Esophagus squamous epithelium (tissue), 5 donors: Measurements from ENCODE around the gene CGNL1. TPM values are rescaled to one million over a fixed set of nuclear protein-coding genes. Genes with fewer than 3 reads are reported as not detected.

Source experiments
- DNase-seq: peaks from one replicate; lab custom pipeline; 2025; lab: John Stamatoyannopoulos, UW
- H3K27ac ChIP-seq, 4 donors: fragments of 200-600 bp; sonication (generic); one replicate each; pipeline ENCODE4 v1.5.1; 2016 to 2019; ENCODE audit warnings: mild to moderate bottlenecking in 1 of 4
- H3K27me3 ChIP-seq, 4 donors: fragments of 200-600 bp; sonication (generic); 1 replicate in 3 of 4; 2 replicates in 1 of 4; pipeline versions ENCODE4 v1.5.1 to v1.6.0; 2017 to 2021; ENCODE audit warnings: antibody characterized with exemption in 1 of 4
- H3K36me3 ChIP-seq, 3 donors: fragments of 200-600 bp; sonication (generic); one replicate each; pipeline ENCODE4 v1.5.1; 2016 to 2019
- H3K4me1 ChIP-seq, 3 donors: fragments of 200-600 bp; sonication (generic); one replicate each; pipeline ENCODE4 v1.5.1; 2017 to 2019
- H3K4me3 ChIP-seq, 4 donors: fragments of 200-600 bp; sonication (generic); 1 replicate in 3 of 4; 2 replicates in 1 of 4; pipeline ENCODE4 v1.5.1; 2016 to 2019; ENCODE audit warnings: mild to moderate bottlenecking in 2 of 4, moderate library complexity in 1 of 4
- H3K9me3 ChIP-seq, 3 donors: fragments of 200-600 bp; sonication (generic); one replicate each; pipeline ENCODE4 v1.5.1; 2016 to 2019
- CTCF ChIP-seq, 6 experiments: fragments of 450-650 bp in 4 of 6; fragments of 200-600 bp in 2 of 6; sonication (generic) in 2 of 6; IDR thresholded peaks; one replicate each; pipeline ENCODE4 v1.5.1; 2016 to 2019; ENCODE audit warnings: antibody characterized with exemption in 6 of 6, mild to moderate bottlenecking in 4 of 6, moderate library complexity in 4 of 6
- POLR2A ChIP-seq, 4 donors: fragments of 450-650 bp; IDR thresholded peaks; one replicate each; pipeline ENCODE4 v1.6.1; 2017; ENCODE audit warnings: antibody characterized with exemption in 4 of 4, mild to moderate bottlenecking in 4 of 4, moderate library complexity in 3 of 4
- WGBS, 2 donors: methylation state at CpG; one replicate each; pipeline ENCODE4 v1.1.5; 2018; 5-methylcytosine and 5-hydroxymethylcytosine counted together
- intact Hi-C: fragments of 100-400 bp; cut with DNase I; formaldehyde crosslinking; loops from one replicate; pipeline ENCODE4 v1.15.0; 2022
- total RNA-seq, 4 donors: library from RNA; depleted of rRNA; stranded (reverse); fragments of >200 nt; gene quantifications; one replicate each; pipeline ENCODE4 v1.1.0, GENCODE V29; 2016
- donor health status: DM: yes; HTN: yes; CAD: no.

CGNL1 gene
- total RNA-seq, 4 donors from 2014 or later = 3.8 to 14.7 (median 8.8) TPM

- Histone ChIP-seq H3K36me3 (no peaks in the 10 kb centered on the region), H3K27me3 (peaks cover 0 to 11% (median 0%) of the 10 kb centered on the region in 4 donors), H3K27ac (peak overlapping the region; percentile 77 to 86 (median 82)), H3K4me3 (peak overlapping the region; percentile 54 to 81 (median 64)), H3K4me1 (peaks cover 0 to 88% (median 6%) of the 10 kb centered on the region in 3 donors), H3K9me3 (no peaks in the 10 kb centered on the region)
- TF ChIP-seq POLR2A (IDR thresholded peaks at IDR 0.05) = no peak
- TF ChIP-seq CTCF (IDR thresholded peaks at IDR 0.05) = no peak
- WGBS, 2 donors = 70 to 90% methylated on average over 5 of the region's 5 CpGs
- intact Hi-C loops = no loop called here
- no peak for DNase-seq
These were observed 216.1 kb downstream of the CGNL1 start for GRCh38 chr15:57592426-57592825.

- DNase-seq = no peak
- no peak for TF ChIP-seq CTCF (IDR thresholded peaks at IDR 0.05)
- no peak for TF ChIP-seq POLR2A (IDR thresholded peaks at IDR 0.05)
- no peaks in the 10 kb centered on the region for H3K36me3 ChIP-seq
- H3K4me3 ChIP-seq = peak overlapping the region; percentile 54 to 81 (median 64)
- H3K9me3 ChIP-seq = no peaks in the 10 kb centered on the region
- H3K27ac ChIP-seq = peak overlapping the region in 2 of 4 donors; percentile 77 to 86
- intact Hi-C loops = no loop called here
- H3K4me1 ChIP-seq = peaks cover 0 to 88% (median 6%) of the 10 kb centered on the region in 3 donors
- 61 to 83% methylated on average over 3 to 4 of the region's 5 CpGs for WGBS, 2 donors
- peaks cover 0 to 11% (median 0%) of the 10 kb centered on the region in 4 donors for H3K27me3 ChIP-seq
These were observed 216.6 kb downstream of the CGNL1 start for GRCh38 chr15:57592836-57593420.

GRCh38 chr15:57594479-57594878 is 218.2 kb downstream of the CGNL1 start:
- Histone ChIP-seq H3K9me3 (no peaks in the 10 kb centered on the region), H3K36me3 (no peaks in the 10 kb centered on the region), H3K4me1 (peaks cover 0 to 76% (median 6%) of the 10 kb centered on the region in 3 donors), H3K27me3 (peaks cover 0 to 11% (median 0%) of the 10 kb centered on the region in 4 donors), H3K27ac (peak overlapping the region in 2 of 4 donors; percentile 66 to 68), H3K4me3 (peak overlapping the region in 2 of 4 donors; percentile 2 to 68)
- no peak for DNase-seq
- TF ChIP-seq POLR2A (IDR thresholded peaks at IDR 0.05) (no peak), CTCF (IDR thresholded peaks at IDR 0.05) (no peak)
- intact Hi-C loops = no loop called here
- WGBS, 2 donors = 87 to 90% methylated on average over 6 of the region's 6 CpGs

GRCh38 chr15:57595011-57595866 is 218.9 kb downstream of the CGNL1 start:
- DNase-seq = no peak
- peak overlapping the region in 1 of 4 donors; percentile 7 for H3K4me3 ChIP-seq
- WGBS, 2 donors = 69 to 80% methylated on average over 9 of the region's 9 CpGs

More at GRCh38 chr15:57595011-57595866, 218.9 kb downstream of the CGNL1 start:
- no peak for TF ChIP-seq CTCF (IDR thresholded peaks at IDR 0.05)
- TF ChIP-seq POLR2A (IDR thresholded peaks at IDR 0.05) = no peak
- H3K27ac ChIP-seq = peak overlapping the region in 3 of 4 donors; percentile 43 to 68 (median 66)
- H3K9me3 ChIP-seq = no peaks in the 10 kb centered on the region
- intact Hi-C loops = no loop called here
- peaks cover 0 to 11% (median 0%) of the 10 kb centered on the region in 4 donors for H3K27me3 ChIP-seq
- H3K36me3 ChIP-seq = no peaks in the 10 kb centered on the region
- H3K4me1 ChIP-seq = peaks cover 0 to 68% (median 6%) of the 10 kb centered on the region in 3 donors
